RWPE1 (cell line): ENCODE data around the gene NCOA7.
"Not testable (repeated sequence)": the region's sequence is repeated elsewhere in the genome, so short reads cannot be mapped to it uniquely, and the experiment has no call there.

Experiments
- CTCF ChIA-PET: fragments of 350-600 bp; sonication (Branson Sonifier 250); formaldehyde crosslinking; extraction: SDS; loops from one replicate; lab custom pipeline; 2021; lab: Yijun Ruan, JAX
- POLR2A ChIA-PET: fragments of 400-600 bp; formaldehyde crosslinking; extraction: SDS; loops from one replicate; lab custom pipeline; 2020; ENCODE audit warnings: antibody characterized with exemption; ENCODE audit not compliant: low non-redundant PET; lab: Yijun Ruan, JAX
- DNase-seq: peaks from one replicate; pipeline ENCODE4 v3.0.0; 2012; ENCODE audit warnings: low spot score
- H3K27ac ChIP-seq: fragments of 450-650 bp; 2 replicates; pipeline ENCODE4 v1.5.1; 2017
- CTCF ChIP-seq: fragments of 450-650 bp; conservative IDR thresholded peaks from 2 replicates; pipeline ENCODE4 v1.5.1; 2017; ENCODE audit warnings: low read depth, mild to moderate bottlenecking

The NCOA7 gene

GRCh38 chr6:125802943-125803377 lies 12.2 kb downstream of the NCOA7 start:
- no peak for TF ChIP-seq CTCF
- CTCF ChIA-PET = no interaction called here
- no peak for DNase-seq
- no peak overlapping the region for H3K27ac ChIP-seq
- POLR2A ChIA-PET = no interaction called here

- POLR2A ChIA-PET = no interaction called here
- CTCF ChIA-PET = interaction anchor here (0.6 to 0.7 kb wide), 2 partner anchors 685 to 858 kb away, joined by 3 read pairs; no protein-coding TSS in a partner anchor
- no peak for DNase-seq
- no peak overlapping the region for H3K27ac ChIP-seq
- no peak for TF ChIP-seq CTCF
These were observed 13.5 kb downstream of the NCOA7 start for GRCh38 chr6:125804264-125804663.

GRCh38 chr6:125804866-125805425 lies 14.2 kb downstream of the NCOA7 start:
- CTCF ChIA-PET = interaction anchor here (0.6 to 0.7 kb wide), 2 partner anchors 685 to 859 kb away, joined by 3 read pairs; no protein-coding TSS in a partner anchor
- POLR2A ChIA-PET, H3K27ac ChIP-seq, DNase-seq: not testable (repeated sequence)

- DNase-seq = no peak
- no peak overlapping the region for H3K27ac ChIP-seq
- ChIA-PET POLR2A (no interaction called here), CTCF (no interaction called here)
- no peak for TF ChIP-seq CTCF
These were observed 16.1 kb downstream of the NCOA7 start for GRCh38 chr6:125806813-125807212.

- POLR2A ChIA-PET = no interaction called here
- H3K27ac ChIP-seq = no peak overlapping the region
- no peak for DNase-seq
These were observed 16.5 kb downstream of the NCOA7 start for GRCh38 chr6:125807293-125807692.

GRCh38 chr6:125808060-125808459 lies 17.3 kb downstream of the NCOA7 start:
- CTCF ChIA-PET = no interaction called here
- POLR2A ChIA-PET = no interaction called here
- DNase-seq = no peak
- H3K27ac ChIP-seq = no peak overlapping the region
- TF ChIP-seq CTCF = no peak

More at GRCh38 chr6:125807293-125807692, 16.5 kb downstream of the NCOA7 start:
- TF ChIP-seq CTCF = no peak
- CTCF ChIA-PET = no interaction called here

GRCh38 chr6:125808591-125808990 lies 17.8 kb downstream of the NCOA7 start:
- ChIA-PET CTCF (no interaction called here), POLR2A (no interaction called here)
- H3K27ac ChIP-seq = no peak overlapping the region
- no peak for DNase-seq
- TF ChIP-seq CTCF = no peak
